Measurements from ENCODE around the gene TMEM218. TPM values are rescaled to one million over a fixed set of nuclear protein-coding genes. Genes with fewer than 3 reads are reported as not detected.

Gene TMEM218
- total RNA-seq, 2 experiments from 2014 or later = 3.9 to 4.4 TPM

DNA sequence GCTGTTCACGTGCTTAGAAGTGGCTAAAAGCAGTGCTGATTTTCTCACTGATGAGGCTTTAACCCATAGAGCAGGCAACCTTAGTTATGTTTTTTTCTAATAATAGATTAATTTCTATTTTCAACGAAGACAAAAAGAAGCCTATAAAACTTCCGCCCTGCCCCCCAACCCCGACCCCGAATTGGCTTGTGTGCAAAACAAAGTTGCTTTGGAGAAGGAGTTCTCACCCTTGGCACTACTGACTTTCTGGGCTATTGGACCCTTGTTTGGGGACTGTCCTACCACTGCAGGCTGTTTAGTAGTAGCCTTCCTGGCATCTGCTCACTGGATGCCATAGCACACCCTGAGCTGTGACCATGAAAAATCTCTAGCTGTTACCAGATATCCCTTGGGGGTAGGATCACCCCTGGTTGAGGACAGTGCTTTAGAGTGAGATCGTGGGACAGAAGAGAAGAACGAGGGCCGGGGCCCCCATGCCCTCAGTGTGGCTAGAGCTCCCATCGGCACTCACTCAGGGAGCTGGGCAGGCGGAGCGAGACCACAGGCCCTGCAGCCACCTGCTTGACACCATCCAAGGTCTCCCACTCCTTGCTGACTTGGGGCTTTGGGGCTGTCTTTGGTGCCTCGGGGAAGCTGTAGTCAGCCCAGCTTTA is 31.4 kb downstream of the TMEM218 start:
- Mint-ChIP-seq H3K27me3 (peaks cover 20% of the 10 kb centered on the region), H3K36me3 (ENCODE audit: low read depth) (no peaks in the 10 kb centered on the region), H3K4me1 (ENCODE audit: low read depth) (no peaks in the 10 kb centered on the region), H3K4me3 (no peak overlapping the region), H3K27ac (no peak overlapping the region), H3K9me3 (no peaks in the 10 kb centered on the region)
- ATAC-seq (ENCODE audit: poor library complexity) (no peak), DNase-seq (no peak)
- CTCF ChIA-PET = no interaction called here
- H3K36me3 ChIP-seq (ENCODE audit: insufficient read depth, low read length) = no peaks in the 10 kb centered on the region
- TF ChIP-seq, protein P1, sequence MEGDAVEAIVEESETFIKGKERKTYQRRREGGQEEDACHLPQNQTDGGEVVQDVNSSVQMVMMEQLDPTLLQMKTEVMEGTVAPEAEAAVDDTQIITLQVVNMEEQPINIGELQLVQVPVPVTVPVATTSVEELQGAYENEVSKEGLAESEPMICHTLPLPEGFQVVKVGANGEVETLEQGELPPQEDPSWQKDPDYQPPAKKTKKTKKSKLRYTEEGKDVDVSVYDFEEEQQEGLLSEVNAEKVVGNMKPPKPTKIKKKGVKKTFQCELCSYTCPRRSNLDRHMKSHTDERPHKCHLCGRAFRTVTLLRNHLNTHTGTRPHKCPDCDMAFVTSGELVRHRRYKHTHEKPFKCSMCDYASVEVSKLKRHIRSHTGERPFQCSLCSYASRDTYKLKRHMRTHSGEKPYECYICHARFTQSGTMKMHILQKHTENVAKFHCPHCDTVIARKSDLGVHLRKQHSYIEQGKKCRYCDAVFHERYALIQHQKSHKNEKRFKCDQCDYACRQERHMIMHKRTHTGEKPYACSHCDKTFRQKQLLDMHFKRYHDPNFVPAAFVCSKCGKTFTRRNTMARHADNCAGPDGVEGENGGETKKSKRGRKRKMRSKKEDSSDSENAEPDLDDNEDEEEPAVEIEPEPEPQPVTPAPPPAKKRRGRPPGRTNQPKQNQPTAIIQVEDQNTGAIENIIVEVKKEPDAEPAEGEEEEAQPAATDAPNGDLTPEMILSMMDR (IDR thresholded peaks at IDR 0.05) = no peak
- intact Hi-C loops (cut with DNase I, micrococcal nuclease) = no loop called here
- H3K27me3 ChIP-seq (ENCODE audit: control insufficient read depth in 1 of 2, insufficient read depth in 2 of 2, low read length in 2 of 2) = peaks cover 0 to 2% of the 10 kb centered on the region in 2 experiments
- POLR2A ChIA-PET = no interaction called here
- H3K9me3 ChIP-seq (ENCODE audit: control insufficient read depth in 1 of 2, insufficient read depth in 1 of 2, low read length in 2 of 2) = peaks cover 0 to 5% of the 10 kb centered on the region in 2 experiments
- no peaks in the 10 kb centered on the region for H3K4me1 ChIP-seq (ENCODE audit: insufficient read depth, low read length)
- no peak overlapping the region for H3K4me3 ChIP-seq (ENCODE audit: low read length)
- H3K27ac ChIP-seq (ENCODE audit: low read depth in 1 of 2, low read length in 2 of 2) = no peak overlapping the region

DNA sequence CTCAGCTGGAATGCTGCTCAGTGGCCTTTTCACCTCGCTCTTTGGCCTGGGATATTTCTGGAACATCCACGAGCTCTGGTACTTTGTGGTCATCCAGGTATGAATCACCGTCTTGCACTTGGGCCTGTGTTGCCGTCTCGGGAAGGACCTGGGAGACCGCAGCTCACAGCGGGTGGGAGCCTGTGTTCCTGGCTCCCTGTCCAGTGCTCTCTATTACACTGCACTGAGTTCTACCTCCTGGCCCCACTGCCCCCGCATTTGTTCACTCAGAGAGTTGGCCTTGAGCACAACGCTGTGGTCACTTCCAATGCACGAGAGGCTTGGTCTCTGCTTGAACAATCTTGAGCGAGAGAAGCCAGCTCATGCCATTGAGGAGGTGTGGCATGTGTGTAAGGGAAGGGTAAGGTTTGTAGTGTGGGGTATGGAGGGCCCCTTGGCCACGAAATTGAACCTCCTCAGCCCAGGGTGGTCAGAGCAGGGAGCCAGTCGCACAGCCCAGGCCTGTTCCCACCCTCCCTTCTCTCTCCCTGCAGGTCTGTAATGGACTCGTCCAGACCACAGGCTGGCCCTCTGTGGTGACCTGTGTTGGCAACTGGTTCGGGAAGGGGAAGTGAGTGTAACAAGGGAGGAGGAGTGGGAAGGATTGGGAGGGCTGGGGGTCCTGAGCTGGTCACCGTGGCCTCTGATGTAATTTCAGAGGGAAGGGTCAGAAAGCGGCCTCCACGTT is 32.1 kb downstream of the TMEM218 start:
- H3K4me1 Mint-ChIP-seq (ENCODE audit: low read depth) = no peaks in the 10 kb centered on the region
- H3K27ac Mint-ChIP-seq = no peak overlapping the region
- Histone ChIP-seq H3K4me3 (ENCODE audit: low read length) (no peak overlapping the region), H3K36me3 (ENCODE audit: insufficient read depth, low read length) (no peaks in the 10 kb centered on the region), H3K9me3 (ENCODE audit: control insufficient read depth in 1 of 2, insufficient read depth in 1 of 2, low read length in 2 of 2) (peaks cover 0 to 5% of the 10 kb centered on the region in 2 experiments), H3K4me1 (ENCODE audit: insufficient read depth, low read length) (no peaks in the 10 kb centered on the region), H3K27me3 (ENCODE audit: control insufficient read depth in 1 of 2, insufficient read depth in 2 of 2, low read length in 2 of 2) (peaks cover 0 to 2% of the 10 kb centered on the region in 2 experiments), H3K27ac (ENCODE audit: low read depth in 1 of 2, low read length in 2 of 2) (no peak overlapping the region)
- intact Hi-C loops (cut with DNase I, micrococcal nuclease) = no loop called here
- ChIA-PET POLR2A (no interaction called here), CTCF (no interaction called here)
- no peaks in the 10 kb centered on the region for H3K9me3 Mint-ChIP-seq
- no peak for DNase-seq
- ATAC-seq (ENCODE audit: poor library complexity) = no peak
- no peak overlapping the region for H3K4me3 Mint-ChIP-seq
- H3K36me3 Mint-ChIP-seq (ENCODE audit: low read depth) = no peaks in the 10 kb centered on the region
- peaks cover 22% of the 10 kb centered on the region for H3K27me3 Mint-ChIP-seq
- TF ChIP-seq, protein P1 (IDR thresholded peaks at IDR 0.05) = no peak

DNA sequence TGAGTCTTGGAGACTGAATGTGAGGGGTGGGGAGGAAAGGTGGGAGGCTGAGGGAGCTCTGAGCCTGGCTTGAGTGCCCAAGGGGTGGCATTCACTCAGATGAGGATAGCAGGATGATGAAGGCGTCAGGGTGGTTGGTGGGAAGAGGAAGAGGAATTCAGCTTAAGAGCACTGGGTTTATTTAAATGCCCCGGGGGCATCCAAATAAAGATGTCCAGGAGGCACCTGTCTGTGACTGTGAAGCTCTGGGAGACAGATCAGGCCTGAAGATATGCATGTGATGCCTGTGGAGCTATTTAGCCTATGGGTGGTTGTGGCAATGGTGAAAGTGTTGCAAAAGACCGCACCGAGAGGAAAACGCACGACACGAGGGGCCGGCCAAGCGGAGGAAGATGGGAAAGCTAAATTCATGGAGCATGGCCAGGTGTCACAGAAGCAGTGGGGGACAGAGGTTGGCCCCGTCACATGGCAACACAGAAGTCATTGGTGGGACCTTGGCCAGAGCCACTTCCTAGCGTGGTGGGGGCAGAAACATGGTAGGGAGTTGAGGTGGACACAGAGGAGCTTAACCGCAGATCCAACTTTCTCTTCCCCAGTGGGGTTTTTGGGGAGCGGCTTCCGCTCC is 32.8 kb downstream of the TMEM218 start:
- peaks cover 0 to 2% of the 10 kb centered on the region in 2 experiments for H3K27me3 ChIP-seq (ENCODE audit: control insufficient read depth in 1 of 2, insufficient read depth in 2 of 2, low read length in 2 of 2)
- ATAC-seq (ENCODE audit: poor library complexity) (no peak), DNase-seq (no peak)
- Mint-ChIP-seq H3K36me3 (ENCODE audit: low read depth) (no peaks in the 10 kb centered on the region), H3K27ac (no peak overlapping the region), H3K27me3 (peaks cover 26% of the 10 kb centered on the region), H3K9me3 (no peaks in the 10 kb centered on the region), H3K4me1 (ENCODE audit: low read depth) (no peaks in the 10 kb centered on the region), H3K4me3 (no peak overlapping the region)
- H3K36me3 ChIP-seq (ENCODE audit: insufficient read depth, low read length) = no peaks in the 10 kb centered on the region
- intact Hi-C loops (cut with DNase I, micrococcal nuclease) = no loop called here
- TF ChIP-seq, protein P1 (IDR thresholded peaks at IDR 0.05) = no peak
- H3K27ac ChIP-seq (ENCODE audit: low read depth in 1 of 2, low read length in 2 of 2) = no peak overlapping the region
- no peaks in the 10 kb centered on the region for H3K4me1 ChIP-seq (ENCODE audit: insufficient read depth, low read length)
- H3K4me3 ChIP-seq (ENCODE audit: low read length) = no peak overlapping the region
- H3K9me3 ChIP-seq (ENCODE audit: control insufficient read depth in 1 of 2, insufficient read depth in 1 of 2, low read length in 2 of 2) = no peaks in the 10 kb centered on the region
- ChIA-PET POLR2A (interaction anchor here (1.1 kb wide), 1 partner anchor 19 kb away, joined by 3 read pairs; no protein-coding TSS in a partner anchor), CTCF (no interaction called here)

All from CD4-positive, alpha-beta T cell (primary cell).